ENCODE data around the gene BCAS3.
"Not testable (repeated sequence)": the region's sequence is repeated elsewhere in the genome, so short reads cannot be mapped to it uniquely, and the experiment has no call there.

The BCAS3 gene

GRCh38 chr17:60744355-60744966 lies 66.8 kb downstream of the BCAS3 start:
- no peak for DNase-seq

DNA sequence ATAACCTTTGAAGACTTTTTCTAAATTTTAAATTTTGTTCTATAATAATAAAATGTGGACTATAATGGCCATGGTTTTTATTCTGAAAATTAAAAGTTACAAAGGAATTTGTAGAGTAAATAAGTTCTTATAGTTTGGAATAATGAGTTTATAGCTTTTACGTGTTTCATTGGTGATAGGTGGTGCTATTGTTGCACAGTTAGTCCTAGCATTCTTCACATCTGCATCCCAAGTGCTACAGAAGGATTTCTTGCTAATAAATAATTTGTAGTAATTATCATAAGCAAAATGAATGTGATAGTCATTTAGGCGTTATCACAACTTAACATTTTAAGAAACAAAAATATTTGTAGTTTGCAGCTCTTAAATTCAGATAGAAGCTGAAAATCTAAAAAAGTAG lies 67.9 kb downstream of the BCAS3 start:
- peak in 1 of 56 donors; percentile 10 for DNase-seq

DNA sequence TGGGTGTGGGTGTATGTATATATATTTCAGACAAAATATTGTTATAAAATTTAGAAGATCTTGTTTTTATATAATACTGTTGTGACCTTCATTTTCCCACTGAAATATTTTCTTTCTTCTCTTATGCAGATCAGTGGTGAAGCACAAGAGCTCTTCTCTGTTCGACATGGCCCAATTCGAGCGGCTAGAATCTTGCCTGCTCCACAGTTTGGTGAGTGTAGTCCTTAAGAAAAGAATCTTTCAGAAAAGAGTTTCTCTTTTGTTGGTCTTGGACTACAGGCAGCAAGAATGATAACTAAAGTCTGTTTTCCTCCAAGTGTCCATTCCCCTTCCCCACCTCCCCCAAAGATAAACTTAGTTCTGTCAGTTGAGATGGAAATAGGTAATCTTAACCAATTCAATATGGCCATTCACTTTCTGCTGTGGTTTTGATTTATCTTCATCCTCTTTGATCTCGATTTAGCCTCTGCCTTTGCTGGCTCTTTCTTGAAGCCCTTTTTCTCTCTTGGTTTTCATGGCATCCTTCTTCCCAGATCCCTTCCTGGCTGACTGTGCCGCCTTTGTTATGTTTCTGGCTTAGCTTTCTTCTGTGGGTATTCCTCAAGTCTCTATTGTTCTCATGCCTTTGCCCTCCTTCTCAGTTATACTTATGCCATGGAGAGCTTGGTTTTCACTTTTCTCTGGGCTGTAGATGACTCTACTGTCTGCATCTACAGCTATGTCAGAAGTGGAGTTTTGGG lies 69.6 kb downstream of the BCAS3 start:
- peak in 7 of 56 donors; percentile 1 to 22 (median 9) for DNase-seq

DNA sequence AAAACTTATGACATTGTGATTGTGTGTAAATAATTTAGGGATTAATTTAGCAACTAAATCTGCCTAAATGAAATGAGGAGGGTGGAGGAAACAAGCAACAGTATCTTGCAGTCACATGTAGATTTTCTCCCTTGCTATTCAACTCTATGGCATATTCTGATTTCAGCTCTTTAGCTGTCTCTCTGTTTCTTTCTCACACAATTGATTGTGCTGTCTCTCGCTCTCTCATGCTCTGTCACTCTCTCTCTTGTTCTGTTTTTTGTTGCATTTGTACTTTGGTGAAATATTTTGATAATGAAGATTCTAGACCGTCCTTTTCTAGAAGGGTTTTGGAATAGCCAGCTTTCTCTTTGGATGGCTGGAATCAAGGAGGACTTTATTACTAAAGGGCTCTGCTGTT lies 70.6 kb downstream of the BCAS3 start:
- peak in 1 of 56 donors; percentile 5 for DNase-seq

GRCh38 chr17:60749050-60749449 lies 71.4 kb downstream of the BCAS3 start:
- no peak for DNase-seq

- no peak for DNase-seq
Measured at GRCh38 chr17:60749708-60750107, 72.1 kb downstream of the BCAS3 start.

DNA sequence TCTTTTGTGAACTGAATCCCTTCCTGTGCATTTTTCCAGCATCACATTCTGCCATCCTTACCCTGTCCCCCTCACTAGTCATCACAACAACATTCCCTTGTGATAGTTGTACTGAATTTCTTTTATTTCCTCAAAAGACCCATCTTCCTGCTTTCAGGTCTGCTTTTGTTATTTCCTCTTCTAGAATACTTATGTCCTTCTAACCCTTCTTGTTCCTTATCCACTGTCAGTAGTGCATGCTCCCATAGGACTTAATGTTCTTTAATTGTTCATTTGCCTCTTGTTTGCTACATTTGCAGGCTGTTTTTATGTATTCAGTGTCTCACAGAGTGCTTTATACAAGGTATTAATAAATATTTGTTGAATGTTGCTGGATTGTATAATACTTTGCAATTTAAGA lies 73.0 kb downstream of the BCAS3 start:
- DNase-seq, result no peak

- no peak for DNase-seq
Measured at GRCh38 chr17:60751884-60752283, 74.2 kb downstream of the BCAS3 start.

- DNase-seq, result no peak
Measured at GRCh38 chr17:60752873-60753577, 75.4 kb downstream of the BCAS3 start.

GRCh38 chr17:60754057-60754604 lies 76.5 kb downstream of the BCAS3 start:
- no peak for DNase-seq

DNA sequence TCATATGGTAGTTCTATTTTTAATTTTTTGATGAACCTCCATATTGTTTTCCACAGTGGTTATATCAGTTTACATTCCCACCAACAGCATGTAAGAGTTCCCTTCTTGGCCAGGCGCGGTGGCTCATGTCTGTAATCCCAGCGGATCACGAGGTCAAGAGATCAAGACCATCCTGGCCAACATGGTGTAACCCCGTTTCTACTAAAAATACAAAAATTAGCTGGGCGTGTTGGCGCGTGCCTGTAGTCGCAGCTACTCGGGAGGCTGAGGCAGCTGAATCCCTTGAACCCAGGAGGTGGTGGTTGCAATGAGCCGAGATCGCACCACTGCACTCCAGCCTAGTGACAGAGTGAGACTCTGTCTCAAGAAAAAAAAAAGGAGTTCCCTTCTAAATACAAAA lies 79.1 kb downstream of the BCAS3 start:
- DNase-seq, result not testable (repeated sequence)

GRCh38 chr17:60757437-60757836 lies 79.8 kb downstream of the BCAS3 start:
- no peak for DNase-seq

DNA sequence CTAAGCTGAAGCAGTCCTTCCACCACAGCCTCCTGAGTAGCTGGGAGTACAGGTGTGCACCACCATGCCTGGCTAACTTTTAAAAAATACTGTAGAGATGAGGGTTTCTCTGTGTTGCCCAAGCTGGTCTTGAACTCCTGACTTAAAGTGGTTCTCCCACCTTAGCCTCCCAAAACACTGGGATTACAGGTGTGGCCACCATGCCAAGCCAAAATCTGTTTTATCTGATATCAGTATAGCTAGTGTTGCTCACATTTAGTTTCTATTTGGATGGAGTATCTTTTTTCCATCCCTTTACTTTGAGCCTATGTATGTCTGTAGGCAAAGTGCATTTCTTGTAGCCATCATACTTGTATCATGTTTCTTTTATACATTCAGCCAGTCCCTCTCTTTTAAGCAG lies 82.1 kb downstream of the BCAS3 start:
- DNase-seq, result no peak

DNA sequence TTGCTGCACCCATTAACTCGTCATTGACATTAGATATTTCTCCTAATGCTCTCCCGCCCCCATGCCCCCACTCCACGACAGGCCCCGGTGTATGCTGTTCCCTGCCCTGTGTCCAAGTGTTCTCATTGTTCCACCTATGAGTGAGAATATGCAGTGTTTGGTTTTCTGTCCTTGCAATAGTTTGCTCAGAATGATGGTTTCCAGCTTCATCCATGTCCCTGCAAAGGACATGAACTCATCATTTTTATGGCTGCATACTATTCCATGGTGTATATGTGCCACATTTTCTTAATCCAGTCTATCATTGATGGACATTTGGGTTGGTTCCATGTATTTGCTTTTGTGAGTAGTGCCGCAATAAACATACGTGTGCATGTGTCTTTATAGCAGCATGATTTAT lies 83.7 kb downstream of the BCAS3 start:
- DNase-seq, result not testable (repeated sequence)

DNA sequence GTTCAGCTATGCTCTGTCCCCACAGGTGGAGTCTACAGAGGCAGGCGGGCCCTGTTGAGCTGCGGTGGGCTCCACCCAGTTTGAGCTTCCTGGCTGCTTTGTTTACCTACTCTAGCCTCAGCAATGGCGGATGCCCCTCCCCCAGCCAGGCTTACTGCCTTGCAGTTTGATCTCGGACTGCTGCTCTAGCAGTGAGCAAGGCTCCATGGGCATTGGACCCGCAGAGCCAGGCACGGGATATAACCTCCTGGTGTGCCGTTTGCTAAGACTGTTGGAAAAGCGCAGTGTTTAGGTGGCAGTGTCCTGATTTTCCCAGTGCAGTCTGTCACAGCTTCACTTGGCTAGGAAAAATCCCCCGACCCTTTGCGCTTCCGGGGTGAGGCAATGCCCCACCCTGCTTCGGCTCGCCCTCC lies 89.1 kb downstream of the BCAS3 start:
- DNase-seq, result no peak

DNA sequence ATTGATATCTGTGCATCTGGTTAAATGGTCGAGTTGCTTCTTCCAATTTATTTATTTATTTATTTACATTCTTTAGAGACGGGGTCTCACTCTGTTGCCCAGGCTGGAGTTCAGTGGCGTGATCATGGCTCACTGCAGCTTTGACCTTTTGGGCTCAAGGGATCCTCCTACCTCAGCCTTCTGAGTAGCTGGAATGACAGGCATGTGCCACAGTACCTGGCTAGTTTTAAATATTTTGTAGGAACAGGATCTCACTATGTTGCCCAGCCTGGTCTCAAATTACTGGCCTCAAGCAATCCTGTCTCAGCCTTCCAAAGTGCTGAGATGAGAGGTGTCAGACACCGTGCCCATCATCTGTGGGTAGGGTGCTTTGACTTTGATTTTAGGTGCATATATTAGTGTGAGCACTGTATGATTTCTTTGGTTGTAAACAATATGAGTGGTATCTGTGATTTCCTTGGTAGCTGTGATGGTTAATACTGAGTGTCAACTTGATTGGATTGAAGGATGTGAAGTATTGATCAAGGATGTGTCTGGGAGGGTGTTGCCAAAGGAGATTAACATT lies 90.2 kb downstream of the BCAS3 start:
- DNase-seq, result no peak

DNA sequence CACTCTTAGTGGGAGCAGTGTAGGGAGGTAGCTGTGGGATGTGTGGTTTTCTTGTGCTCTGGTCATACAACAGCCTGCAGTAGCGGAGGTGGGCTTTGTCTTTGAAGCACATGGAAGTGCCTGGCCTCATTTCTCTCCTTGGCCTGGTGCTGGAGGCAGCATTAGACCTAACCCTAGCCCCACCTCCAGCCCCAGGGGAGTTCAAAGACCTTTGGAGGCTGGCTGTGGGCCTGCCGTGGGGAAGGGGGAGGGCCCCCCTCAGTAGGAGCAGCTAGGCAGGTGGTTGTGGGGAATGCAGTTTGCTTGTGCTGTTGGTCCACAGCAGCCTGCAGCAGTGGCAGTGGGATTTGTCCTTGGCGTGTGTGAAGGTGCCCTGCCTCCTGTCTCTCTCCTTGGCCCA lies 91.7 kb downstream of the BCAS3 start:
- DNase-seq, result no peak

DNA sequence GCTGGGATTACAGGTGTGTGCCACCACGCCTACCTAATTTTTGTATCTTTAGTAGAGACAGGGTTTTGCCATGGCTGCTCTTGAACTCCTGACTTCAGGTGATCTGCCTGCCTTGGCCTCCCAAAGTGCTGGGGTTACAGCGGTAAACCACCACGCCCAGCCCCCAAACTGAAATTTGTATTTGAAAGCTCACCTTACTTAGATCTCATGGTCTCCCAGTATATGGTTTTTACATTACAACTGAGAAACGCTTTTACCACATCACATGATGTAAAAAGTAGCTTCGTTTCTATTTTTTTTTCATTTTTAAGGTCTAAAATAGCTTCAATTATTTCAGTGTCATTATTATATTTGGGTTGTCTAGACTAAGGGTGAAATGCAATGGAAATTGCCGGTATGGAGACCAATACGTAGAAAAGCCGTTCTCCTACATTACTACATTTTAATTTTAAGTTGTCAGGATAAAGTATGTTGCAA lies 93.3 kb downstream of the BCAS3 start:
- DNase-seq, result no peak

DNA sequence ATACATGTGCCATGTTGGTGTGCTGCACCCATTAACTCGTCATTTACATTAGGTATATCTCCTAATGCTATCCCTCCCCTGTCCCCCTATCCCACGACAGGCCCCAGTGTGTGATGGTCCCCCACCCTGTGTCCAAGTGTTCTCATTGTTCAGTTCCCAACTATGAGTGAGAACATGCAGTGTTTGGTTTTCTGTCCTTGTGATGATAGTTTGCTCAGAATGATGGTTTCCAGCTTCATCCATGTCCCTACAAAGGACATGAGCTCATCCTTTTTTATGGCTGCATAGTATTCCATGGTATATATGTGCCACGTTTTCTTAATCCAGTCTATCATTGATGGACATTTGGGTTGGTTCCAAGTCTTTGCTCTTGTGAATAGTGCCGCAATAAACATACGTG lies 94.0 kb downstream of the BCAS3 start:
- DNase-seq, result not testable (repeated sequence)

- DNase-seq, result no peak
Measured at GRCh38 chr17:60773552-60773951, 95.9 kb downstream of the BCAS3 start.

GRCh38 chr17:60781880-60782412 lies 104.3 kb downstream of the BCAS3 start:
- DNase-seq, result no peak

- no peak for DNase-seq
Measured at GRCh38 chr17:60782742-60783141, 105.1 kb downstream of the BCAS3 start.

All from nucleus accumbens (tissue), 56 donors.